Stimulated activated CD8-positive, alpha-beta memory T cell treated with anti-CD3 and anti-CD28 coated beads, Interleukin-4, amount 100 ng/mL, for 1 hour (primary cell): Measurements from ENCODE around the gene ZBTB7C.

Experiments used
- DNase-seq, 2 donors: peaks; one replicate each; pipeline ENCODE4 v3.0.0-alpha.2; 2020; ENCODE audit warnings: low read depth in 2 of 2, low spot score in 1 of 2

Gene ZBTB7C

GRCh38 chr18:48028696-48029095 is 380.5 kb downstream of the ZBTB7C start:
- DNase-seq, result no peak

GRCh38 chr18:48028081-48028480 is 381.1 kb downstream of the ZBTB7C start:
- no peak for DNase-seq

GRCh38 chr18:48027401-48027963 is 381.7 kb downstream of the ZBTB7C start:
- DNase-seq, result no peak

GRCh38 chr18:48026216-48026615 is 383.0 kb downstream of the ZBTB7C start:
- no peak for DNase-seq

GRCh38 chr18:48024881-48025660 is 384.1 kb downstream of the ZBTB7C start:
- no peak for DNase-seq

GRCh38 chr18:48024009-48024512 is 385.1 kb downstream of the ZBTB7C start:
- no peak for DNase-seq

- no peak for DNase-seq
Measured at GRCh38 chr18:48023334-48024008, 385.7 kb downstream of the ZBTB7C start.

GRCh38 chr18:48022531-48023329 is 386.5 kb downstream of the ZBTB7C start:
- DNase-seq, result no peak

GRCh38 chr18:48022021-48022420 is 387.2 kb downstream of the ZBTB7C start:
- DNase-seq, result no peak

GRCh38 chr18:48021273-48021914 is 387.8 kb downstream of the ZBTB7C start:
- no peak for DNase-seq

GRCh38 chr18:48020337-48021250 is 388.6 kb downstream of the ZBTB7C start:
- DNase-seq, result no peak

GRCh38 chr18:48019557-48020325 is 389.4 kb downstream of the ZBTB7C start:
- DNase-seq, result no peak

GRCh38 chr18:48018851-48019250 is 390.3 kb downstream of the ZBTB7C start:
- DNase-seq, result no peak

GRCh38 chr18:48017635-48018034 is 391.5 kb downstream of the ZBTB7C start:
- DNase-seq, result no peak

GRCh38 chr18:48013162-48013561 is 396.0 kb downstream of the ZBTB7C start:
- DNase-seq, result no peak

GRCh38 chr18:48011926-48012465 is 397.2 kb downstream of the ZBTB7C start:
- DNase-seq, result no peak

GRCh38 chr18:48010264-48010663 is 398.9 kb downstream of the ZBTB7C start:
- DNase-seq, result no peak

- no peak for DNase-seq
Measured at GRCh38 chr18:48009116-48009745, 400.0 kb downstream of the ZBTB7C start.
